HL-60 (cell line): ENCODE data around the gene PIGH.

Source experiments
- GABPA ChIP-seq: IDR thresholded peaks from 2 replicates; pipeline ENCODE4 v1.6.1; 2012; ENCODE audit warnings: low read depth
- POLR2AphosphoS5 ChIP-seq: IDR thresholded peaks from 2 replicates; pipeline ENCODE4 v1.6.1; 2012; ENCODE audit warnings: low read depth
- REST ChIP-seq: IDR thresholded peaks from 2 replicates; pipeline ENCODE4 v1.6.1; 2012; ENCODE audit warnings: low read depth; ENCODE audit not compliant: insufficient replicate concordance
- TF ChIP-seq, protein P1 (sequence below): IDR thresholded peaks from one replicate; pipeline ENCODE4 v1.5.1; 2011; ENCODE audit warnings: low read length, control low read depth, inconsistent platforms; ENCODE audit not compliant: insufficient read depth

- TF ChIP-seq, protein P1, sequence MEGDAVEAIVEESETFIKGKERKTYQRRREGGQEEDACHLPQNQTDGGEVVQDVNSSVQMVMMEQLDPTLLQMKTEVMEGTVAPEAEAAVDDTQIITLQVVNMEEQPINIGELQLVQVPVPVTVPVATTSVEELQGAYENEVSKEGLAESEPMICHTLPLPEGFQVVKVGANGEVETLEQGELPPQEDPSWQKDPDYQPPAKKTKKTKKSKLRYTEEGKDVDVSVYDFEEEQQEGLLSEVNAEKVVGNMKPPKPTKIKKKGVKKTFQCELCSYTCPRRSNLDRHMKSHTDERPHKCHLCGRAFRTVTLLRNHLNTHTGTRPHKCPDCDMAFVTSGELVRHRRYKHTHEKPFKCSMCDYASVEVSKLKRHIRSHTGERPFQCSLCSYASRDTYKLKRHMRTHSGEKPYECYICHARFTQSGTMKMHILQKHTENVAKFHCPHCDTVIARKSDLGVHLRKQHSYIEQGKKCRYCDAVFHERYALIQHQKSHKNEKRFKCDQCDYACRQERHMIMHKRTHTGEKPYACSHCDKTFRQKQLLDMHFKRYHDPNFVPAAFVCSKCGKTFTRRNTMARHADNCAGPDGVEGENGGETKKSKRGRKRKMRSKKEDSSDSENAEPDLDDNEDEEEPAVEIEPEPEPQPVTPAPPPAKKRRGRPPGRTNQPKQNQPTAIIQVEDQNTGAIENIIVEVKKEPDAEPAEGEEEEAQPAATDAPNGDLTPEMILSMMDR, result no peak
- TF ChIP-seq REST (no peak), GABPA (no peak), POLR2AphosphoS5 (no peak)
These were observed 32.4 kb downstream of the PIGH start for GRCh38 chr14:67567654-67568053.
